HepG2 (cell line): ENCODE results near the gene LOXL4. TPM values are rescaled to one million over a fixed set of nuclear protein-coding genes. Genes with fewer than 3 reads are reported as not detected.
A peak's percentile ranks its signal among the peaks of the same experiment; 100 is the strongest.

ENCODE experiments used
- ATAC-seq: fragments of 200-7000 bp; cut with Tn5 transposase; 3 replicates; pipeline ENCODE4 v1.9.1; 2020; ENCODE audit warnings: mild to moderate bottlenecking, moderate library complexity
- BruUV-seq: library from RNA; stranded (reverse); fragments of 400-500 nt; replicated peaks from 2 replicates; lab custom pipeline; 2021; lab: Mats Ljungman, UMichigan
- CTCF ChIA-PET: fragments of 300-600 bp; formaldehyde crosslinking; extraction: SDS; loops from one replicate; lab custom pipeline; 2021; ENCODE audit warnings: low total read pairs, inconsistent platforms, low intra/inter-chr PET ratio; lab: Yijun Ruan, JAX
- POLR2A ChIA-PET: fragments of 350-600 bp; sonication (Branson Sonifier 250); formaldehyde crosslinking; loops from one replicate; lab custom pipeline; 2020; ENCODE audit warnings: antibody characterized with exemption, inconsistent platforms; lab: Yijun Ruan, JAX
- DNase-seq: peaks from one replicate; pipeline ENCODE4 v3.0.0-alpha.2; 2015; ENCODE audit warnings: low spot score
- FAIRE-seq: peaks from 3 replicates; lab custom pipeline; 2011; peaks lifted over from hg19 to GRCh38; lab: Jason Lieb, UNC
- H2AFZ ChIP-seq: one replicate; pipeline ENCODE4 v1.6.1; 2011; ENCODE audit warnings: low read length, inconsistent platforms
- H3K27ac ChIP-seq: fragments of 300-600 bp; 3 replicates; pipeline ENCODE4 v1.8.0; 2011; ENCODE audit warnings: mixed run types, mild to moderate bottlenecking, mixed read lengths, low read length, inconsistent platforms; ENCODE audit not compliant: insufficient read depth; ENCODE audit errors: extremely low read length
- H3K27me3 ChIP-seq, 2 experiments: fragments of 200-600 bp in 1 of 2; 2 replicates in 1 of 2; 3 replicates in 1 of 2; pipeline versions ENCODE4 v1.6.0 to v1.8.0; 2011; ENCODE audit warnings: low read length in 2 of 2, mild to moderate bottlenecking in 2 of 2, moderate library complexity in 2 of 2, inconsistent platforms in 1 of 2; ENCODE audit not compliant: insufficient read depth in 2 of 2, control insufficient read depth in 1 of 2
- H3K36me3 ChIP-seq, 2 experiments: fragments of 200-600 bp in 1 of 2; replicated peaks in 1 of 2; 2 replicates in 1 of 2; 3 replicates in 1 of 2; pipeline versions ENCODE4 v1.5.1 to v1.8.0; 2011; ENCODE audit warnings: low read length in 2 of 2, inconsistent platforms in 1 of 2; ENCODE audit not compliant: insufficient read depth in 2 of 2, control insufficient read depth in 1 of 2
- H3K4me1 ChIP-seq: 2 replicates; pipeline ENCODE4 v1.5.1; 2012; ENCODE audit warnings: low read length, inconsistent platforms; ENCODE audit not compliant: insufficient read depth
- H3K4me2 ChIP-seq: 2 replicates; pipeline ENCODE4 v1.6.0; 2011; ENCODE audit warnings: low read depth, low read length, inconsistent platforms
- H3K4me3 ChIP-seq, 3 experiments: fragments of 200-600 bp in 1 of 3; sonication (generic), shearing (Covaris generic) in 1 of 3; replicated peaks in 1 of 3; 2 replicates each; pipeline ENCODE4 v1.5.1; 2011 to 2016; ENCODE audit warnings: low read length in 3 of 3, inconsistent platforms in 2 of 3, low read depth in 2 of 3, mild to moderate bottlenecking in 2 of 3, control low read depth in 1 of 3, mixed read lengths in 1 of 3; ENCODE audit not compliant: insufficient read depth in 1 of 3
- H3K79me2 ChIP-seq: one replicate; pipeline ENCODE4 v1.6.1; 2011; ENCODE audit warnings: low read length, inconsistent platforms; ENCODE audit not compliant: insufficient read depth
- H3K9ac ChIP-seq: 2 replicates; pipeline ENCODE4 v1.6.0; 2011; ENCODE audit warnings: mild to moderate bottlenecking, low read depth, low read length, inconsistent platforms; ENCODE audit not compliant: insufficient read depth
- H3K9me3 ChIP-seq: 2 replicates; pipeline ENCODE4 v1.5.1; 2012; ENCODE audit warnings: mild to moderate bottlenecking, low read length
- H4K20me1 ChIP-seq: 2 replicates; pipeline ENCODE4 v1.6.0; 2011; ENCODE audit warnings: inconsistent platforms, mild to moderate bottlenecking, low read length, moderate library complexity; ENCODE audit not compliant: insufficient read depth
- CENPX ChIP-seq: sonication (generic); formaldehyde crosslinking; IDR thresholded peaks from 2 replicates; pipeline ENCODE4 v1.9.0; 2021; ENCODE audit warnings: mild to moderate bottlenecking, missing genetic modification reagents, moderate library complexity
- DNMT3B ChIP-seq: conservative IDR thresholded peaks from 2 replicates; pipeline ENCODE4 v1.6.1; 2016; ENCODE audit warnings: missing biosample characterization, control low read depth
- DR1 ChIP-seq: sonication (generic); formaldehyde crosslinking; IDR thresholded peaks from 2 replicates; pipeline ENCODE4 v1.8.0; 2021; ENCODE audit warnings: mild to moderate bottlenecking, missing genetic modification reagents, inconsistent platforms
- RFX5 ChIP-seq: IDR thresholded peaks from 2 replicates; pipeline ENCODE4 v1.6.1; 2011; ENCODE audit warnings: low read depth, low read length, improper control_type of control experiment
- RXRA ChIP-seq: sonication (generic); formaldehyde crosslinking; IDR thresholded peaks from 2 replicates; pipeline ENCODE4 v1.5.1; 2020; ENCODE audit warnings: missing genetic modification reagents
- TCF12 ChIP-seq, 2 experiments: fragments of 450-650 bp in 1 of 2; sonication (generic) in 1 of 2; formaldehyde crosslinking in 1 of 2; IDR thresholded peaks; 2 replicates each; pipeline versions ENCODE4 v1.6.1 to v1.8.0; 2017 to 2022; ENCODE audit warnings: antibody characterized with exemption in 1 of 2, mild to moderate bottlenecking in 1 of 2, missing genetic modification reagents in 1 of 2, moderate library complexity in 1 of 2
- YY1 ChIP-seq: IDR thresholded peaks from 2 replicates; pipeline ENCODE4 v1.6.1; 2011; ENCODE audit warnings: low read length, low read depth, moderate library complexity, mild to moderate bottlenecking; ENCODE audit not compliant: insufficient read depth, insufficient replicate concordance
- ZFP37 ChIP-seq: sonication (generic); formaldehyde crosslinking; IDR thresholded peaks from 2 replicates; pipeline ENCODE4 v1.4.0; 2020; ENCODE audit warnings: missing genetic modification reagents, borderline replicate concordance
- ZNF317 ChIP-seq: sonication (generic); formaldehyde crosslinking; IDR thresholded peaks from 2 replicates; pipeline ENCODE4 v1.5.0; 2020; ENCODE audit warnings: mild to moderate bottlenecking, missing genetic modification reagents
- ZNF577 ChIP-seq: sonication (generic); formaldehyde crosslinking; IDR thresholded peaks from 2 replicates; pipeline ENCODE4 v1.4.0; 2020; ENCODE audit warnings: mild to moderate bottlenecking, low read depth, missing genetic modification reagents, borderline replicate concordance
- ZNF616 ChIP-seq: sonication (generic); formaldehyde crosslinking; IDR thresholded peaks from 2 replicates; pipeline ENCODE4 v1.5.0; 2020; ENCODE audit warnings: low read depth, mild to moderate bottlenecking, missing genetic modification reagents
- ZNF766 ChIP-seq: sonication (generic); formaldehyde crosslinking; IDR thresholded peaks from 2 replicates; pipeline ENCODE4 v1.5.0; 2020; ENCODE audit warnings: missing genetic modification reagents, borderline replicate concordance
- ZNF850 ChIP-seq: sonication (generic); formaldehyde crosslinking; conservative IDR thresholded peaks from 2 replicates; pipeline ENCODE4 v1.9.0; 2021; ENCODE audit warnings: mild to moderate bottlenecking, missing genetic modification reagents
- WGBS: methylation state at CpG from one replicate; pipeline ENCODE4 v1.1.6; 2017; ENCODE audit warnings: low lambda C conversion rate; 5-methylcytosine and 5-hydroxymethylcytosine counted together
- in situ Hi-C: cut with HindIII; loops from 2 replicates; pipeline ENCODE4 v1.10.0; 2017; ENCODE audit warnings: low pct_unique_long_range_greater_than_20kb; ENCODE audit not compliant: extremely low pct_ligation_motif_present
- intact Hi-C: fragments of 100-400 bp; cut with micrococcal nuclease; formaldehyde crosslinking; loops from one replicate; pipeline ENCODE4 v1.10.0; 2022; ENCODE audit not compliant: unreplicated experiment
- polyA plus RNA-seq, 8 experiments: library from polyadenylated mRNA; depleted of rRNA in 3 of 8; stranded (reverse) in 7 of 8; unstranded in 1 of 8; fragments of >200 nt; fragmentation: Illumina TruSeq in 4 of 8; extraction: Trizol in 4 of 8; gene quantifications; 2 replicates each; pipeline versions ENCODE4 v1.2.1 to v1.2.3, GENCODE V29; 2011 to 2016; ENCODE audit warnings: low read depth in 4 of 8, missing spikeins in 1 of 8, mixed read lengths in 1 of 8; ENCODE audit not compliant: insufficient read depth in 1 of 8
- total RNA-seq, 5 experiments: library from RNA; depleted of rRNA; stranded (reverse); fragments of >200 nt; fragmentation: Illumina TruSeq; extraction: Trizol; gene quantifications; 2 replicates each; pipeline ENCODE4 v1.2.3, GENCODE V29; 2016; ENCODE audit warnings: low read depth in 1 of 5
- TF ChIP-seq, protein P1 (sequence below): sonication (generic); formaldehyde crosslinking; conservative IDR thresholded peaks from 2 replicates; pipeline ENCODE4 v1.5.0; 2020; ENCODE audit warnings: missing genetic modification reagents
- TF ChIP-seq, protein P2 (sequence below): sonication (generic); formaldehyde crosslinking; IDR thresholded peaks from 2 replicates; pipeline ENCODE4 v1.5.0; 2020; ENCODE audit warnings: missing genetic modification reagents
- TF ChIP-seq, protein P3 (sequence below): sonication (generic); formaldehyde crosslinking; IDR thresholded peaks from 2 replicates; pipeline ENCODE4 v1.4.0; 2020; ENCODE audit warnings: missing genetic modification reagents, low read depth, mild to moderate bottlenecking, borderline replicate concordance
- TF ChIP-seq, protein P4 (sequence below): sonication (generic); formaldehyde crosslinking; IDR thresholded peaks from 2 replicates; pipeline ENCODE4 v1.5.0; 2020; ENCODE audit warnings: missing genetic modification reagents, mild to moderate bottlenecking, borderline replicate concordance

The LOXL4 gene
- total and polyA plus RNA-seq, 2 of the 13 experiments (the other 11 are each of a cell fraction or from before 2014, with no cell fraction given), result 8.8 to 21.1 TPM

DNA sequence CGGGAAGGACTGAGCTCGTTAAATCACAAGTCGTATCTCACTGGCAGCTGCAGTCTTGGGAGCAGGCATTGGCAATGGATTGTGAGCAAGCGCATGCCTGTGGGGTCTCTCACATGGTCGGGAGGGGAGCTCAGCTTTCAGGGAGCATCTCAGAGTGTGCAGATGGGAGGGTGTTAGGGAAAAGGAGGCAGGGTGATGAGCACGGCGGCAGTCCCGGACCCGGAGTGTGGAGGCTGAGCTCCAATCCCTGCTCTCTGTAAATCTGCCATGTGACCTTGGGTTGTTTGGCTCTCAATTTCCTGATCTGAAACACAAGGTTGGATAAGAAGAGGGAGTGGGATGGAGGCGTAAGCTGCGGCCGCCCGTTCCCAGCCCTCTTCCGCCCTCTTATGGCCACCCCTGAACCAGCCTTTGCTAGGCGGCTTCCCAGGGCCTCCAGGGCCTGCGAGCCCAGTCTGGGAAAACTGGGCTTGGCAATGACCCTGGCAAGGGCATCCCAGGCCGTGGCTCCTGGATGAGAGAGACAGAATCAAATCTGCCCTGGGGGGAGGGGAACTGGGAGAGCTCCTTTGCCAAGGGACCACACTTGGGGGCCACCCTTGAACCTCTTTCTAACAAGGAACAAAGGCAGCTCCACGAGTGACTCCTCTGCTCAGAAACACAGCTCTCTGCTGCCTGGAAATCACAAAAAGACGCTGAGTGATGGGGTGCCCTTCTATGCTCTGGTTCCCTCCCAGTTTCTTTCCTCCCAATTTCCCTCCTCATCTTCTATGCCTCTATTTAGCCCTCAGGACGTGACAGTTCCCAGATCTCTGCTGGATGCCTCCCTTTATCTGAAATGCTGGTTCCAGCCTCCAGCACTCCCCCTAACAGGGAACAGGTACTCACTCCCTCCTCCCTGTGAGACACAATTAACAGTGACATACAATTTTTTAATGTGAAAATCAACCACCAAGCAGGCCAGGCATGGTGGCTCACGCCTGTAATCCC is 41.7 kb upstream of the LOXL4 start:
- intact Hi-C loops (loop anchor here (1.0 kb wide), 3 partner anchors 47 to 139 kb away; no protein-coding TSS in a partner anchor), in situ Hi-C loops (loop anchor here (5.0 to 25.0 kb wide), 4 partner anchors 42 to 397 kb away; partner anchors contain the start of gene LOXL4)
- H3K4me1 ChIP-seq, result peaks cover 13% of the 10 kb centered on the region
- DNase-seq, result peak; percentile 46
- H4K20me1 ChIP-seq, result no peaks in the 10 kb centered on the region
- ChIA-PET CTCF (interaction anchor here (1.3 to 3.6 kb wide), 4 partner anchors 47 to 141 kb away, joined by 4 to 35 read pairs (median 26); no protein-coding TSS in a partner anchor), POLR2A (interaction anchor here (0.9 to 1.5 kb wide), 5 partner anchors 41 to 139 kb away, joined by 3 to 4 read pairs (median 3); no protein-coding TSS in a partner anchor)
- peak; percentile 97 for ATAC-seq
- FAIRE-seq, result no peak
- no peaks in the 10 kb centered on the region for H3K36me3 ChIP-seq
- no TSS peak for BruUV-seq
- peaks cover 2 to 38% of the 10 kb centered on the region in 2 experiments; a peak in 4 of 5 replicates for H3K27me3 ChIP-seq
- no peak overlapping the region for H3K27ac ChIP-seq
- no peak overlapping the region; a peak in 1 of 6 replicates for H3K4me3 ChIP-seq
- H3K4me2 ChIP-seq, result peak overlapping the region; percentile 25
- WGBS, result 14% methylated on average over 17 of the region's 21 CpGs
- no peak overlapping the region for H2AFZ ChIP-seq
- H3K9ac ChIP-seq, result no peak overlapping the region
- H3K9me3 ChIP-seq, result no peaks in the 10 kb centered on the region
- no peaks in the 10 kb centered on the region for H3K79me2 ChIP-seq
- TF ChIP-seq DR1 (CRISPR knock-in tag) (no peak), RFX5 (no peak), ZFP37 (CRISPR knock-in tag) (0 out of 2 replicates have a peak, but pooled peaks have one; percentile 62), ZNF577 (CRISPR knock-in tag) (no peak), ZNF766 (CRISPR knock-in tag) (no peak), CENPX (CRISPR knock-in tag) (no peak), ZNF850 (CRISPR knock-in tag) (no peak), RXRA (CRISPR knock-in tag) (no peak), ZNF317 (no peak), DNMT3B (CRISPR knock-in tag) (no peak), YY1 (no peak), ZNF616 (CRISPR knock-in tag) (no peak), TCF12 (IDR thresholded peaks at IDR 0.05) (no peak), TCF12 (CRISPR knock-in tag; IDR thresholded peaks at IDR 0.05) (0 out of 2 replicates have a peak, but pooled peaks have one; percentile 42)
- TF ChIP-seq, protein P1, sequence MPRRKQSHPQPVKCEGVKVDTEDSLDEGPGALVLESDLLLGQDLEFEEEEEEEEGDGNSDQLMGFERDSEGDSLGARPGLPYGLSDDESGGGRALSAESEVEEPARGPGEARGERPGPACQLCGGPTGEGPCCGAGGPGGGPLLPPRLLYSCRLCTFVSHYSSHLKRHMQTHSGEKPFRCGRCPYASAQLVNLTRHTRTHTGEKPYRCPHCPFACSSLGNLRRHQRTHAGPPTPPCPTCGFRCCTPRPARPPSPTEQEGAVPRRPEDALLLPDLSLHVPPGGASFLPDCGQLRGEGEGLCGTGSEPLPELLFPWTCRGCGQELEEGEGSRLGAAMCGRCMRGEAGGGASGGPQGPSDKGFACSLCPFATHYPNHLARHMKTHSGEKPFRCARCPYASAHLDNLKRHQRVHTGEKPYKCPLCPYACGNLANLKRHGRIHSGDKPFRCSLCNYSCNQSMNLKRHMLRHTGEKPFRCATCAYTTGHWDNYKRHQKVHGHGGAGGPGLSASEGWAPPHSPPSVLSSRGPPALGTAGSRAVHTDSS (CRISPR knock-in tag), result no peak
- TF ChIP-seq, protein P2, sequence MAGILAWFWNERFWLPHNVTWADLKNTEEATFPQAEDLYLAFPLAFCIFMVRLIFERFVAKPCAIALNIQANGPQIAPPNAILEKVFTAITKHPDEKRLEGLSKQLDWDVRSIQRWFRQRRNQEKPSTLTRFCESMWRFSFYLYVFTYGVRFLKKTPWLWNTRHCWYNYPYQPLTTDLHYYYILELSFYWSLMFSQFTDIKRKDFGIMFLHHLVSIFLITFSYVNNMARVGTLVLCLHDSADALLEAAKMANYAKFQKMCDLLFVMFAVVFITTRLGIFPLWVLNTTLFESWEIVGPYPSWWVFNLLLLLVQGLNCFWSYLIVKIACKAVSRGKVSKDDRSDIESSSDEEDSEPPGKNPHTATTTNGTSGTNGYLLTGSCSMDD, result no peak
- TF ChIP-seq, protein P3, sequence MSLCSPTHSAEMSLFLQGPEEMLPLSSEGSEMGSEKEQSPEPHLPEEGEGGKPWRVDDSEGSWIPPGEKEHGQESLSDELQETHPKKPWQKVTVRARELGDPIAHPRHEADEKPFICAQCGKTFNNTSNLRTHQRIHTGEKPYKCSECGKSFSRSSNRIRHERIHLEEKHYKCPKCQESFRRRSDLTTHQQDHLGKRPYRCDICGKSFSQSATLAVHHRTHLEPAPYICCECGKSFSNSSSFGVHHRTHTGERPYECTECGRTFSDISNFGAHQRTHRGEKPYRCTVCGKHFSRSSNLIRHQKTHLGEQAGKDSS (CRISPR knock-in tag), result no peak
- TF ChIP-seq, protein P4, sequence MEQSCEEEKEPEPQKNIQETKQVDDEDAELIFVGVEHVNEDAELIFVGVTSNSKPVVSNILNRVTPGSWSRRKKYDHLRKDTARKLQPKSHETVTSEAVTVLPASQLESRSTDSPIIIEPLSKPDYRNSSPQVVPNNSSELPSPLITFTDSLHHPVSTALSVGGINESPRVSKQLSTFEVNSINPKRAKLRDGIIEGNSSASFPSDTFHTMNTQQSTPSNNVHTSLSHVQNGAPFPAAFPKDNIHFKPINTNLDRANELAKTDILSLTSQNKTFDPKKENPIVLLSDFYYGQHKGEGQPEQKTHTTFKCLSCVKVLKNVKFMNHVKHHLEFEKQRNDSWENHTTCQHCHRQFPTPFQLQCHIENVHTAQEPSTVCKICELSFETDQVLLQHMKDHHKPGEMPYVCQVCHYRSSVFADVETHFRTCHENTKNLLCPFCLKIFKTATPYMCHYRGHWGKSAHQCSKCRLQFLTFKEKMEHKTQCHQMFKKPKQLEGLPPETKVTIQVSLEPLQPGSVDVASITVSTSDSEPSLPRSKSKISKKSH (CRISPR knock-in tag), result no peak
